ENCODE data around the gene GOPC.

GOPC gene

DNA sequence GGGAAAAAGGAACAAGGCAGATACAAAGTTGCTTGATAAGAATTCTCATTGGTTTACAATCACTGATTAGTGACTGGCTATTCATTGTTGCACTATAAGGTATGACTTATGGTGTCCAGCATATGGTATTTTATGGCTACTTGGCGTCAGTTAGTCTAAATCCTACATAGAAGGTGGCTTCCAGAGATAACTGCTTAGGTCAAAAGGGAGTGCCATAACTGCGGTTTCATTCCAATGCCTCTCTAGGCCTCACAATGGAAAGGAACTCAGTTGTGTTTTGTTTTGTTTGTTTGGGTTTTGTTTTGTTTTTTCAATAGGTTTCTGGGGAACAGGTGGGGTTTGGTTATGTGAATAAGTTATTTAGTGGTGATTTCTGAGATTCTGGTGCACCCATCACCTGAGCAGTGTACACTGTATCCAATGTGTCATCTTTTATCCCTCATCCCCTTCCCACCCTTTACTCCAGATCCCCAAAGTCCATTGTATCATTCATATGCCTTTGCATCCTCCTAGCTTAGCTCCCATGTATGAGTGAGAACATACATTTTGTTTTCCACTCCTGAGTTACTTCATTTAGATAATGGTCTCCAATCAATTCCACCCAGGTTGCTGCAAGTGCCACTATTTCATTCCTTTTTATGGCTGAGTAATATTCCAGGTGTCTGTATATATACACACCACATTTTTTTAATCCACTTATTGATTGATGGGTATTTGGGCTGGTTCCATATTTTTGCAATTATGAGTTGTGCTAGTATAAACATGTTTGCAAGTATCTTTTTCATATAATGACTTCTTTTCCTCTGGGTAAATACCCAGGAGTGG lies 7.0 kb downstream of the GOPC start:
- DNase-seq (ENCODE audit: low read depth in 2 of 2) = no peak

- DNase-seq (ENCODE audit: low read depth in 2 of 2) = no peak
Measured at GRCh38 chr6:117592983-117593759, 9.1 kb downstream of the GOPC start.

DNA sequence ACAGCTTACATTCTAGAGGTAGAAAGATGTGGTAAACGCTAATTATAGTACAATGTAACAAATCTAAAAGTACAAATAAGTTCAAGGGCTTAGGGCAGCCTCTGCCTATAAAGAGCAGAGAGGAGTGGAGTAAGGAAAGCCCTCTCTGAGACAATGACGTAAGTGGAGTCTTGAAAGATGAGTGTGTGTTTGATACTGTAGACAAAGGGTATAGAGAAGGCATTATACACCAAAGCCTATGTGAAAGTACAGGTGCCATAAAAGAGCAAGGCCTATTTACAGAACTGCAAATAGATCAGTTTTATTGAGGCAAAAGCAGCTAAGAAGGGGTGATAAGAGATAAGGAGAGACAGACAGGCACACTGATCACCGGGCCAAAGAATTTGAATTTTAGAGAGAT lies 10.9 kb downstream of the GOPC start:
- DNase-seq (ENCODE audit: low read depth in 2 of 2) = no peak

- DNase-seq (ENCODE audit: low read depth in 2 of 2) = no peak
Measured at GRCh38 chr6:117590447-117590846, 11.9 kb downstream of the GOPC start.

DNA sequence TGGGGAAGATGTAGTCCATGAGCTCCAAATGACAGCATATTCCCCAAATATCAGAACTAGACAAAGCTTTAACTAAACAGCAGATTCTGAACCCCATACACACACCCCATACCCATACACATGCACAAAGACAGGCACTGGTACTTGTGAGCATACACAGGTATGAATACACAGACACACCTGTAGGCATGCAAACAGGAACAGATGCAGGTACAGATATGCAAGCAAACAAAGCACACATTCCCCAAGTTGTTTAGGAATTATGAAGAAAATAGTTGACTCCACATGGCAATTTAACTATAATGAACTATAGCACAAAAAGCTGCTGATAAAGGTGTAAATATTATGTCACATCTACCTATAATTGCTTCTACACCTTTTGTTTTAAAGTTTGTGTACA lies 16.7 kb downstream of the GOPC start:
- DNase-seq (ENCODE audit: low read depth in 2 of 2) = no peak

DNA sequence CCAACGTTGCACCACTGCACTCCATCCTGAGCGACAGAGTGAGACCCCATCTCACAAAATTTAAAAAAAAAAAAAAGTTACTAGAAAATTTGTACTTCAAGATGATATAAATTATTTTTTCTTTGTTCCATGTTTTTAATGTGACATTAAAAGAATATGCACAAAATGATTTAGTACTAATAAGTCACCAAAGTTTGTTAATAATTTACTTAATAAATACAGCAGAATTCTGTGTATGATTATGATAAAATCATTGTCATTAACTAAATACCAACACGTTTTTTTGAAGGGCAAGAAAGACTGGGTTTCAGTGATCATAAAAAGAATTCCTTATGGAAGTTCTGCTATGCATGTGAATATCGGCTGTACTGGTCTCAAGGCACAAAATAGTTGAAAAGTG lies 28.1 kb downstream of the GOPC start:
- DNase-seq (ENCODE audit: low read depth in 2 of 2) = no peak

DNA sequence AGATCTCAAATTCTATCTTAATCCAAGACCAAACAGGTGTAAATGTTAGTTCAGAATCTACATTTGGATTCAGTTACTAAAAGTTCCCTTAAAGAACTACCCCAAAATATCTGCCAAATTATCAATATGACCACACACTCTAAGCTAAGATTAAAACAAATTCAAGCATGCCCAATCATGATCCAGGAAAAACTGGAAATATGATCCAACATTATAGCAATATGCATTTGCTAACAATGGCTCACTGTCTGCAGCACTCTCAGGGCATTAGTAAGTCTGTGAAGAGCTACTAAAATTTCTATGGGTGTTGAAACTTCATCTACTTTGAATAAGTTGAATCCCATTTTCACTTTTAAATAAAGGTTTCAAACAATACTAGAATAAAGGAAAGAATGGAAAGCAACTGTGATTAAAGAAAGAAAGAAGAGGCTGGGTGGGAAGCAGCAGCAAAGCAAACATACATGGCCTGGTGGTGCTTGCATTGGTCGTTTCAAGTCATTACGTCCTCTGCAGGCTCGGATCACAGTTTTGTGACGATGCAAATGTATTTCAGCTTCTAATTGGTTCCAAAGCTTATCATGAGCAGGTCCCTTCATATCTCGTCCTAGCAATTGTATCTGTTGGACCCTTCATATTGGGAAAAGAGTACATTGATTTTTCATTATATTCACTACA lies 29.2 kb downstream of the GOPC start:
- no peak for DNase-seq (ENCODE audit: low read depth in 2 of 2)

GRCh38 chr6:117568831-117569410 lies 33.4 kb downstream of the GOPC start:
- no peak for DNase-seq (ENCODE audit: low read depth in 2 of 2)

- no peak for DNase-seq (ENCODE audit: low read depth in 2 of 2)
Measured at GRCh38 chr6:117568247-117568646, 34.1 kb downstream of the GOPC start.

DNA sequence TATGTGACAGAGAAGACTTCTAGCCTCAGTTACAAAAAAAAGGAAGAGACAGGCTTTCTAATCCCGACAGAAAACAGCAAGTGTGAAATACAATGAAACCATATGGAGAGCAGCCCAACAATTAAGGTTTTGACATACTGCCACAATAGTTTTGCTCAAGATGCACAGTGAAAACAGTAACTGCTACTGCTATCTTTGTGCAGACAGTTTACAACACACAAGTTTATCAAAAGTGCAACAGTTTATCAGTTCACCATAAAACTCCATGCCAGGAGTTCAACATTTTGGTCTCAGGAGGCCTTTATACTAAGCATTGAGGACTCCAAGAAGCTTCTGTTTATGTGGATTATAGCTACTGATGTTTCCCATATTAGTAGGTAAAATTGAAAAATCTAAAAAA lies 37.6 kb downstream of the GOPC start:
- no peak for DNase-seq (ENCODE audit: low read depth in 2 of 2)

DNA sequence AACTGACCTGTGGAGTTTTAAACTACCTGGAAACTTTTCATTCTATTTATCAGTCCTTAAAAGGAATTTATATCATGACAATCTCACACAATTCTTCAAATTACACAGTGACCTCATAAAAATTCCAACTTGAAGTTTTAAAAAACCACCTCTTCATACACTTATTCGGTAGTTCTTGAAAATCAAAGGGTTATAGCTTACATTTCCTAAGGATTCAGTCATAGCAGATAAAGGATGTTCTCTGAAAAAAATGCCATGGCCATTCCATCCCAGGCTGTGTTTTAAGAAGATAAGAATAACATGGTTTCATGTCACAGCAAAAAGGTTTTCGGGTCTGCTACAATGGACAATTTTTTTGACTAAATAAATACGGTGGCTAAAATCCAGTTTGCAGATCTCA lies 41.2 kb downstream of the GOPC start:
- no peak for DNase-seq (ENCODE audit: low read depth in 2 of 2)

- DNase-seq (ENCODE audit: low read depth in 2 of 2) = no peak
Measured at GRCh38 chr6:117559299-117559698, 43.0 kb downstream of the GOPC start.

DNA sequence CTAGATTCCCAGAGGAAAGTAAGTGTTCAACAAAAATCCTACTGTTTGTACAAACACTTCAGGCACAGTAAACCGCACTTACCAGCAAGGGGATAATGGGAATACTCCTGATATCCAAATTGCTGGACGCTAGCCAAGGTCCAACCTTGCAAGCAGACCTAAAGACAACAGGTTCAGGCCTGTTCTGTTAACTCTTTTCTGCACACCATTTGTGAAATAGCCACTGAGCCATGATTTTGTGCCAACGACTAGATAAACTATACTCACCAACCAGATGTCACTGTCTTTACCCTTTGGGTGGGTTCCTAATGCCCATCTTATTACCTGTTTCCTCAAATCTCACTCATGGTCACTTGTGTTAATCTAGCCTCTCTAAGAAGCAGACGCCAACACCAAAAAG lies 43.5 kb downstream of the GOPC start:
- DNase-seq (ENCODE audit: low read depth in 2 of 2) = no peak

DNA sequence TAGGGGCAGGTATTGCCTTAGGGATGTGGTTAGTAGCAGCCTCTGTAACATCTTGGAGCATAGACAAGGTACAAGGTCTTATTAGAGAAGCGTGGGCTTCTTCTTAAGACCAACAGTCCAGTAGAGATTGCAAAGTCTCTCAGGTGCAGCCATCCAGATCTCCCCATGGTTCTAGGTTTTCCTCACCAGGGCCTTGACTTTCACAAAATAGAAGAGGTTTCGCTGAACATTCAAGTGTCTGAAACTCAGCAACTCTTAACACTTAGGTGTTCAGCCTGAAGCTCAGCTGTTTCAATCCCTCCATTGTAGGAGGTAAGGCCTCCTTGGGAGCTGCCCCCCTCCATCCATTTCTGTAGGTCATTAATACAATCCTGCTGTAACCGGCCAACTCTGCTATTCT lies 44.4 kb downstream of the GOPC start:
- no peak for DNase-seq (ENCODE audit: low read depth in 2 of 2)

- DNase-seq (ENCODE audit: low read depth in 2 of 2) = peak; percentile 30 to 53
Measured at GRCh38 chr6:117555882-117556498, 46.3 kb downstream of the GOPC start.

DNA sequence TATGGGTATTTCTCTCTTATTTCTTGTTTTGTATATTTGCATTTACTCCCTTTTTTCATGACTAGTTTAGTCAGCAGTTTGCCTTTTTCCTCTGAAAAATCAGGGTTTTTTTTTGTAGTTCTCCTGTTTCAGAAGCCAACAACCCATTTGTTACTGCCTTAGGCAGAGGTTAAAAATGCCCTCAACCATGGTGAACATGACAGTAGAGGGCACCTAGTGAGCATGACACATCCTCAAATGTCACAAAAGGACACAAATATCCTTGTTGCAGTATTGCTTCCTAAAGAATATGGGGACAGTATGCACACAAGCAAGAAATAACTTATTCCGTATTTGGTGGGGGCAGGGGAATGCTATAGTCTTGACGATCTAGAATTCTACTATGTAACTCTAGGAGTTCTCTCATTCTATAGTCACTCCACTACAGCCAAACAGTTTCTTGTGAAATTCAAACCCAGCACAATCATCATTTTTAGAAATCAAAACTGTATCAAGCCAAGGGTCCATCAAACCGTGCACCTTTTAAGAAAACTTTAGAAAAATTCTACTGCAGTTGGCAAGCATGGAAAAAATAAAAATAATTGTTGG lies 47.0 kb downstream of the GOPC start:
- no peak for DNase-seq (ENCODE audit: low read depth in 2 of 2)

DNA sequence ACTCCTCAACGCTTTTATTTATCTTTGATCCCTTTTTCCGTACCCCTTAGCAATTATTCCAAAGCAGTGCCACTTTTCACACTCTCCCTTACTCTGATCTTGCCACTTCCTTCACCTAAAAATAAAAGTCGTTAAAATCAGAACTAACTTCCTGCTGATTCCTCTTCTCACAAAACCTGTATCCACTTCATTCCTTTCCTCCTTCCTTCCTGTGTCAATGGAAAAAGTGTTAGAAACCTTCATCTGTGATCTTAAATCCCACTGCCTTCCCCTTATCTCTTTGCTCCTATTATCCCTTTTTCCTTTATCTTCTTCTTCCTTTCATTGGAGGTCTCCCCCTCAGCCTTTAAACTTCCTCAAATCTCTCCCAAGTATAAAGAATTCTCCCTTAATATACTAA lies 49.2 kb downstream of the GOPC start:
- DNase-seq (ENCODE audit: low read depth in 2 of 2) = no peak

- no peak for DNase-seq (ENCODE audit: low read depth in 2 of 2)
Measured at GRCh38 chr6:117552618-117553017, 49.7 kb downstream of the GOPC start.

GRCh38 chr6:117550618-117551242 lies 51.6 kb downstream of the GOPC start:
- DNase-seq (ENCODE audit: low read depth in 2 of 2) = no peak

DNA sequence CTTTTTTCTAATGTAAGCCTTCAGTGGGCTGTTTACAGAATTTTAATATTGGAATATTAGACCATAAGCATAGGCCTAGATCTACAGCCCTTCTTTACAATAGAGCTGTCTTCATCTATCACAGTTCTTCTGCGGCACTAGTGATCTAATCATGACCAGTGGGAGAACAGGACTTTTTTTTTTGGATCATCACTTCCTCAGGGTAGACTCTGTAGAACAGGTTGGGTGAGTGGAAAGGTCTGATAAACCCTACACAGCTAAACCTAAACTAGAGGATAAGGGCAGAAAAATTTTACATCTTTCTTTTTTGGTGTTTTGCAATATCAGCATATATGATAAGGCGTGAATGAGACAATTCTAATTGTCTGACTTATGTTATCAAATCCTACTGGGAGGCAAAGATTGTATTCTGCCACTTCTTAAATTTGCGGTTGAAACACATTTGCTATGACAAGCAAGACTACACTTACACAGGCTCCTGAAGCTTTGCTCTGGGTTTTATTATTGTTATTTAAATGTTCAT lies 52.2 kb downstream of the GOPC start:
- DNase-seq (ENCODE audit: low read depth in 2 of 2) = no peak

- DNase-seq (ENCODE audit: low read depth in 2 of 2) = no peak
Measured at GRCh38 chr6:117549611-117550010, 52.7 kb downstream of the GOPC start.
